Measurements from ENCODE around the gene NUDCD3.
"Not testable (repeated sequence)": the region's sequence is repeated elsewhere in the genome, so short reads cannot be mapped to it uniquely, and the experiment has no call there.

Gene NUDCD3

DNA sequence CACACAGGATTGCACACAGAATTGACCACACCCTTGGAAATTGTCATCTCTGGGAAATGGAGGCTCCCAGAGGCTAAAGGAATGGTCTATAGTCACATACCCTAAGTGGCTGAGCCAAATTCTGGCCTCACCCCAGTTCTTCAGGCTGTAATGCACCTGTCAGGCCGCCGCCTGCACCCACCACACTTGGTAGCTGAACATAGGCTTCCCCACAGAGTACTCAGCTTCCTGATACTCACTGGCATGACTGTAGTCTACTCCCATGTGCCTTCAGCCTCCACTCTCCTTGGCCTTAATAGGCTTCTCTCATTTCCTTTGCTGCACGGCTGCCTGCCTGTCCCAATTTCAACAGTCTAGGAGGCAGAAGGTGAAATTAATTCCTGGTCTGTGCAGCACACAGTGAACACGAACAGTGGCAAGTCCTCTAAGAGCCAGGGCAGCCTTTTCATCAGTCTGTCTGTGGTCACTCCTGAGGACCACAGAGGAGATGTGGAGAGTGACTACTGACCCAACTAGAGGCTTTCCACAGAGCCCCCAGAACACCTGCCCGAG is 42.5 kb downstream of the NUDCD3 start:
- DNase-seq (ENCODE audit: low spot score) = no peak

DNA sequence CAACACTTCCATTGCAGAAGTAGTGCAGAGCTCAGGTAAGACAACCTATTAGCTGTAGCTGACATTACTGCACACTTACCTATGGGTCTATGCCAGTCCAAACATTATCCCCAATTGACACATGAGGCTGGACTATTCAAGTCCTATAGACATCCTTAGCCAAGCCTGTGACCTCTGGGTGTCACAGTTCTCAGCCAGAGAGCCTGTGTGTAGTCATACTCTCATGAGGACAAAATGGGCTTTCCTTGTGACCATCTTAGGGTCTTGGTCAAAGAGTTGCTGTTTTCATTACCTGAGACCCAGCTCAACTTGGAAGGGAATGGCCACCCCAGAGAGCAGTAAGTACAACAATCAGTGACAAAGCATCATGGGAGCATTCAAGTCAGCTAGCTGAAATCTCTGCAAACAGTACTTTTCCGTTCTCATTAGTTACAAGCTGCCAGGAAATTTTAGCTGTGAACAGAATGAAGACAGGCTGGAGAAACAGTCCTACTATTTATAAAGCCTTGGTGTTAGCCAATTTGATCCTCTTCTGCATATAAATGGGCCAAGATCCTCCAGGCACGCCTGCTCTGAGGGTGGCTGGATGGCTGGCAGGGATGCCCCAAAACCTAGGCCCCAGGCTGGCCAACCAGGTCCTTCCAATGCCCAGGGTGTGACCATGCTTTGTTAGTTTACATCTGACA is 44.3 kb downstream of the NUDCD3 start:
- no peak for DNase-seq (ENCODE audit: low spot score)

DNA sequence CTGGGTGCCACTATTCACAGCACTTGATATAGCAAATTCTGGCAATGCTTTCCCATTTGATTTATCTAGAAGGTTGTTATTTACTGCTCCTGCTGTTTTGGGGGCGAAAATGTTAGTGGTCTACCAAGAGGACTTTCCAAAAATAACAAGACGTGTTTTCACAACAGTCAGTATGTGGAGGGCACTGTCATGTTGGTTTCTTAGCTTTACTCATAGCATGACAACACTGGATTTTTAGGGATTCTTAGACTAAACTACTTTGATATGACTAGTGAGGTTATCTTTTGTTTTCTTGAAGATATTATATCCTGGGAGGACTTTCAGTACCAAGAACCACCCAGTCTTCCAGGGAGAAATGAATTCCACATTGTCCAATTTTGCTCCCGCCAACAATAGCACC is 49.4 kb downstream of the NUDCD3 start:
- no peak for DNase-seq (ENCODE audit: low spot score)

- no peak for DNase-seq (ENCODE audit: low spot score)
Measured at GRCh38 chr7:44440577-44441078, 49.8 kb downstream of the NUDCD3 start.

GRCh38 chr7:44439926-44440325 is 50.5 kb downstream of the NUDCD3 start:
- DNase-seq (ENCODE audit: low spot score) = no peak

- no peak for DNase-seq (ENCODE audit: low spot score)
Measured at GRCh38 chr7:44438816-44439215, 51.6 kb downstream of the NUDCD3 start.

- DNase-seq (ENCODE audit: low spot score) = no peak
Measured at GRCh38 chr7:44434201-44434600, 56.3 kb downstream of the NUDCD3 start.

- DNase-seq (ENCODE audit: low spot score) = no peak
Measured at GRCh38 chr7:44433255-44434022, 57.0 kb downstream of the NUDCD3 start.

DNA sequence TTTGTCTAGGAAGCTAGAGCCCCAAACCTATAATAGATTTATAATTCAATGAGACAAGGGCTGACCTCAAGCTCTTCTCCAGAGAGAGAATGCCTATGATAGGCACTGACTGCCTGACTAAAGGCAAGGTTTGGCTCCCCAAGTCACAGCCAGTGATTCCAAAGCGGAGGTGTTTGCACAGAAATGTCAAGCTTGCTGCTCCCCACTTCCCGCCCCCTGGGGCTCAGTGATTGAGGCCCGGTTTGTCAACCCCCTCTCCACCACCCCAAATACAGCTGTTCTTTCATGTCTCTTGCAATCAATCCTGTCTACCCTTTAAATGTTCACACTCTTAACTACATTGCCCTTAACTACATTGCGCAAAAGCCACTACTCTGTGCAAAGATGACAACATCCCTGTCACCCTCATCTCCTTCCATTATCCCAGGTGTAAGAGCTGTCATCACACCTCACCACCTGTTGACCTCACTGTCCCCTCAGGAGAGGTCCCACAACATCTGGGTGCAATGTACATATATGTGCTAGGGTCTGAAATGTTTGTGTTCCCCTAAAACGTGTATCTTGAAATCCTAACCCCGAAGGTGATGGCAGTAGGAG is 58.0 kb downstream of the NUDCD3 start:
- DNase-seq (ENCODE audit: low spot score) = no peak

DNA sequence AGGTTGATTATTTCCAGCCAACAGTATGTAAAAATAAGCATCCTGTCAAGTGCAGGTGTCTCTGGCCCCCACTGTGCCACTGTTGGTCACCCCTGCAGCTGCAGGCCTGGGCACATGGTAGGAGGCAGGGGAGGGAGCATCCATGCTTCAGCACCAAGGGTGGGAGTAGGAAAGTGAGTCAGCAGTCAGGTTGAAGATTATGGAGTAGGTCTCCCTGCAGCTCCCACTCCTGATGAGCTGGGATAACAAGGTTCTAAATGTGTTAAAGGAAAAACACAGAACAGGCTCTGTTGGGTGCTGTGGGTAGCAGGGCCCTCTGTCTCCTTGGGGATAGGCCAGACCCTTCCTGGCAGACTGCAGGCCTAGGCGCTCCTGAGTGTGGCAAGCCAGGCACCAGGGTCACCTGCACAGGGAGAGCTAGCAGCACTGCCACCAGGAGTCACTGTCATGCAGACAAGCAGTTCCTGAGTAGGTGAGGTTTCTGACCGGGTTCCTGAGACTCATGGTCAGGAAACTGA is 59.3 kb downstream of the NUDCD3 start:
- peak; percentile 14 for DNase-seq (ENCODE audit: low spot score)

GRCh38 chr7:44430054-44430453 is 60.4 kb downstream of the NUDCD3 start:
- DNase-seq (ENCODE audit: low spot score) = no peak

- DNase-seq (ENCODE audit: low spot score) = not testable (repeated sequence)
Measured at GRCh38 chr7:44424762-44425161, 65.7 kb downstream of the NUDCD3 start.

GRCh38 chr7:44416941-44417340 is 73.5 kb downstream of the NUDCD3 start:
- DNase-seq (ENCODE audit: low spot score) = no peak

GRCh38 chr7:44415510-44415909 is 74.9 kb downstream of the NUDCD3 start:
- no peak for DNase-seq (ENCODE audit: low spot score)

- no peak for DNase-seq (ENCODE audit: low spot score)
Measured at GRCh38 chr7:44415047-44415446, 75.4 kb downstream of the NUDCD3 start.

- DNase-seq (ENCODE audit: low spot score) = no peak
Measured at GRCh38 chr7:44411306-44411705, 79.2 kb downstream of the NUDCD3 start.

DNA sequence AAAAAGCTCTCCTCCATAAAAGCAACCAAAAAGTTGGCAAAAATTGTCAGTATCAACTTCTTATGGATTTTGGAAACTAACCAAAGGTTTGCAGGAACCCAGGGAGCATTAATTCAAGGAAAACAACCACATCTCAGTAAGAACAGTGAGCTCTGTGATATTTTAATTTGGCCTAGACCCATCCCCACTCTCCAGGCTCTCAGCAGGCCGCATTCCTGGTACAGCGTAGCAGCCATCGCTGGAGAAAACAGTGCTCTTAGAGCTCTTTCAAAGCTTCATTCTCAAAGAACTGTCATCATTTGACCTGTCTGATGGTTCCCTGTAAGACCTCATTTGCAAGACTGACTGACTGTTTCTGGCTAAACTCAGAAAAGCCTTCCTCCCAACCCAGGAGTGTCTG is 81.9 kb downstream of the NUDCD3 start:
- no peak for DNase-seq (ENCODE audit: low spot score)

DNA sequence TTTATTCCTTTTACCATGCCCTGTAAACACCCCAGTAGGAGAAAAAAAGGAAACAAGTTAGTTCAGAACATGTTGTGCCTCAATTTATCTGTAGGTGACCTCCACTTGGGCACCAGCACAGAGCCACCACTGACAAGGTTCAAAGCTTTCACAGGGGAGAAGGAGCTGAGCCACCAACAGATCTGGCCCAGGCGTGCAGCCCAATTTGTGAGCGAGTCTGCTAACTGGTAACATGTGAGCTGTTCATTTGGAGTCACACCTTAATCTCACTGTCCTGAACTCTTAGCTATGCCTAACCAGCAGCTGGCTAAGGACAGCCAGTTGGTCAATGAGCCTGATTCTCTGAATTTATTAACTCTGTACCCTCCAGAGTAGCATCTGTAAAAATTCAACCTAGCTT is 86.7 kb downstream of the NUDCD3 start:
- DNase-seq (ENCODE audit: low spot score) = no peak

- DNase-seq (ENCODE audit: low spot score) = no peak
Measured at GRCh38 chr7:44403176-44403759, 87.2 kb downstream of the NUDCD3 start.

- no peak for DNase-seq (ENCODE audit: low spot score)
Measured at GRCh38 chr7:44402401-44403060, 87.9 kb downstream of the NUDCD3 start.

DNA sequence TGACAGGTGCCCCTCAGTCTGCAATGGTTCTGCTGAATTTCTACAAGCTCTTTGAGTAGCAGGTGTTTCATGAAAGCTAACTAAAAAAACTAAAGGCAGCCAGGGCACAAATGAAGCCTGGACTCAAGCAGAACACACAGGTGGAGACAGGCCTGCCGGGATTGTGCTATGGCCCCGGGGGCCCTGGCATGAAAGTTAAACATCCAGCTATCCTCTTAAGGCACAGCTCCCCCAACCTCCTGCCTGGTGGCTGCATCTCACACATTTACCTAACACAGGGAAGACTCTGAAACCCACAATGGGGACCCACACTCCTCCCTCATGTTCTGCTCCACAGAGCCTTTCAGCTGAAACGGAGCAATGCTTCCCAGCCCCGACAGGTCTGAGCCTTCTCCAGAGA is 88.8 kb downstream of the NUDCD3 start:
- DNase-seq (ENCODE audit: low spot score) = no peak

Measured in hematopoietic multipotent progenitor cell treated with erythropoietin and hydrocortisone succinate and interleukin-3 and kit ligand, for 15 days (in vitro differentiated cells).